Vagina (tissue), 2 donors: ENCODE results near the gene HBG1. TPM values are rescaled to one million over a fixed set of nuclear protein-coding genes. Genes with fewer than 3 reads are reported as not detected.

ENCODE experiments used
- DNase-seq, 2 donors: peaks; one replicate each; pipeline ENCODE4 v3.0.0-alpha.2; 2017; ENCODE audit errors: extremely low spot score in 2 of 2
- H3K27ac ChIP-seq: fragments of 200-600 bp; sonication (generic); one replicate; pipeline ENCODE4 v1.5.1; 2019
- H3K27me3 ChIP-seq: fragments of 200-600 bp; sonication (generic); one replicate; pipeline ENCODE4 v1.5.1; 2019
- H3K36me3 ChIP-seq, 2 donors: fragments of 200-600 bp; sonication (generic); one replicate each; pipeline ENCODE4 v1.5.1; 2017 to 2019
- H3K4me1 ChIP-seq: fragments of 200-600 bp; sonication (generic); one replicate; pipeline ENCODE4 v1.5.1; 2019
- H3K4me3 ChIP-seq, 2 donors: fragments of 200-600 bp; sonication (generic); 1 replicate in 1 of 2; 2 replicates in 1 of 2; pipeline ENCODE4 v1.5.1; 2016 to 2019
- H3K9me3 ChIP-seq: fragments of 200-600 bp; sonication (generic); one replicate; pipeline ENCODE4 v1.5.1; 2019
- POLR2A ChIP-seq, 2 donors: fragments of 450-650 bp; IDR thresholded peaks; one replicate each; pipeline ENCODE4 v1.6.1; 2017; ENCODE audit warnings: antibody characterized with exemption in 2 of 2, mild to moderate bottlenecking in 2 of 2, moderate library complexity in 2 of 2
- POLR2AphosphoS5 ChIP-seq, 2 donors: sonication (generic); formaldehyde crosslinking; IDR thresholded peaks; one replicate each; pipeline ENCODE4 v1.9.0; 2017; ENCODE audit warnings: antibody characterized with exemption in 2 of 2, mild to moderate bottlenecking in 2 of 2, low read depth in 1 of 2; ENCODE audit not compliant: insufficient read depth in 1 of 2
- intact Hi-C: fragments of 100-400 bp; cut with DNase I; formaldehyde crosslinking; loops from one replicate; pipeline ENCODE4 v1.15.1; 2023
- total RNA-seq: library from RNA; depleted of rRNA; stranded (reverse); fragments of >200 nt; gene quantifications from one replicate; pipeline ENCODE4 v1.2.3, GENCODE V29; 2016
- TF ChIP-seq, protein P1 (sequence below), 3 experiments: fragments of 450-650 bp in 2 of 3; fragments of 200-600 bp in 1 of 3; sonication (generic) in 1 of 3; IDR thresholded peaks; one replicate each; pipeline ENCODE4 v1.5.1; 2017 to 2019; ENCODE audit warnings: antibody characterized with exemption in 3 of 3, mild to moderate bottlenecking in 2 of 3, moderate library complexity in 2 of 3

HBG1 gene
- total RNA-seq, 1 donor from 2014 or later: not detected

DNA sequence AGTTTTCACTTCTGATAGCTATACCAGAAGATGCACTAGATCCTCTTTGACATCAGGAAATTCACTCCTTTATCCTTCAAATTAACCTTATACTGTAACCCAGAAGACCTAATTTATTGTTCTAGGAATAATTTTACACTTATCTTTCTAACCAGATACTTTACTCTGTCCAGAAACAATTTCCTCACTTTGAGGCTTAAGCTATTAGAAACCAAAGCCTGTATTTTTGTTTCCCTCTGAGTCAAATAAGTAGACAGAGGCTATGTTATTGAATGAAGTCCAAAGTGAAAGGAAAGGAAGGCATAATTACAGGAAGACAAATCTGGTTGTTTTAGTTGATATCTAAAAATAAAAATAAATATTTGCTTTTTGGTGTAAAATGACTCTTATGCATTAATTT lies 51.4 kb downstream of the HBG1 start:
- intact Hi-C loops: no loop called here
- DNase-seq: no peak
- TF ChIP-seq POLR2AphosphoS5 (IDR thresholded peaks at IDR 0.05; ENCODE audit: insufficient read depth in 1 of 2, low read depth in 1 of 2) (no peak), POLR2A (IDR thresholded peaks at IDR 0.05) (no peak)
- TF ChIP-seq, protein P1, sequence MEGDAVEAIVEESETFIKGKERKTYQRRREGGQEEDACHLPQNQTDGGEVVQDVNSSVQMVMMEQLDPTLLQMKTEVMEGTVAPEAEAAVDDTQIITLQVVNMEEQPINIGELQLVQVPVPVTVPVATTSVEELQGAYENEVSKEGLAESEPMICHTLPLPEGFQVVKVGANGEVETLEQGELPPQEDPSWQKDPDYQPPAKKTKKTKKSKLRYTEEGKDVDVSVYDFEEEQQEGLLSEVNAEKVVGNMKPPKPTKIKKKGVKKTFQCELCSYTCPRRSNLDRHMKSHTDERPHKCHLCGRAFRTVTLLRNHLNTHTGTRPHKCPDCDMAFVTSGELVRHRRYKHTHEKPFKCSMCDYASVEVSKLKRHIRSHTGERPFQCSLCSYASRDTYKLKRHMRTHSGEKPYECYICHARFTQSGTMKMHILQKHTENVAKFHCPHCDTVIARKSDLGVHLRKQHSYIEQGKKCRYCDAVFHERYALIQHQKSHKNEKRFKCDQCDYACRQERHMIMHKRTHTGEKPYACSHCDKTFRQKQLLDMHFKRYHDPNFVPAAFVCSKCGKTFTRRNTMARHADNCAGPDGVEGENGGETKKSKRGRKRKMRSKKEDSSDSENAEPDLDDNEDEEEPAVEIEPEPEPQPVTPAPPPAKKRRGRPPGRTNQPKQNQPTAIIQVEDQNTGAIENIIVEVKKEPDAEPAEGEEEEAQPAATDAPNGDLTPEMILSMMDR (IDR thresholded peaks at IDR 0.05): no peak

More for the DNA sequence above, 51.4 kb downstream of the HBG1 start:
- Histone ChIP-seq H3K27me3 (no peaks in the 10 kb centered on the region), H3K4me1 (no peaks in the 10 kb centered on the region), H3K9me3 (no peaks in the 10 kb centered on the region), H3K36me3 (no peaks in the 10 kb centered on the region), H3K4me3 (no peak overlapping the region), H3K27ac (no peak overlapping the region)

Other genes starting within 250 kb of the HBG1 start
- not detected for gene OR52J3, start 203.3 kb downstream of the HBG1 start, total RNA-seq
- gene OR52E2, start 190.2 kb downstream of the HBG1 start, total RNA-seq: not detected
- not detected for gene OR52E1, start 180.3 kb downstream of the HBG1 start, total RNA-seq
- gene OR52A5, start 111.5 kb downstream of the HBG1 start, total RNA-seq: not detected
- gene OR52A1, start 95.1 kb downstream of the HBG1 start, total RNA-seq: not detected
- not detected for gene OR51V1, start 49.2 kb downstream of the HBG1 start, total RNA-seq
- 591 TPM for gene HBB, start 22.8 kb downstream of the HBG1 start, total RNA-seq
- gene HBD, start 15.4 kb downstream of the HBG1 start, total RNA-seq: not detected
- not detected for gene HBG2, start 4.9 kb upstream of the HBG1 start, total RNA-seq
- gene HBE1, start 20.1 kb upstream of the HBG1 start, total RNA-seq: not detected
- gene OR51B4, start 52.1 kb upstream of the HBG1 start, total RNA-seq: not detected
- gene OR51B2, start 74.4 kb upstream of the HBG1 start, total RNA-seq: not detected
- 1.2 TPM for gene OR51B5, start 93.7 kb upstream of the HBG1 start, total RNA-seq
- gene OR51B6, start 101.7 kb upstream of the HBG1 start, total RNA-seq: not detected
- not detected for gene OR51M1, start 134.0 kb upstream of the HBG1 start, total RNA-seq
- not detected for gene OR51Q1, start 172.3 kb upstream of the HBG1 start, total RNA-seq
- not detected for gene OR51I1, start 191.7 kb upstream of the HBG1 start, total RNA-seq
- not detected for gene OR51I2, start 199.5 kb upstream of the HBG1 start, total RNA-seq
- gene OR52D1, start 238.8 kb upstream of the HBG1 start, total RNA-seq: not detected